ENCODE data around the gene SFMBT2.

SFMBT2 gene

DNA sequence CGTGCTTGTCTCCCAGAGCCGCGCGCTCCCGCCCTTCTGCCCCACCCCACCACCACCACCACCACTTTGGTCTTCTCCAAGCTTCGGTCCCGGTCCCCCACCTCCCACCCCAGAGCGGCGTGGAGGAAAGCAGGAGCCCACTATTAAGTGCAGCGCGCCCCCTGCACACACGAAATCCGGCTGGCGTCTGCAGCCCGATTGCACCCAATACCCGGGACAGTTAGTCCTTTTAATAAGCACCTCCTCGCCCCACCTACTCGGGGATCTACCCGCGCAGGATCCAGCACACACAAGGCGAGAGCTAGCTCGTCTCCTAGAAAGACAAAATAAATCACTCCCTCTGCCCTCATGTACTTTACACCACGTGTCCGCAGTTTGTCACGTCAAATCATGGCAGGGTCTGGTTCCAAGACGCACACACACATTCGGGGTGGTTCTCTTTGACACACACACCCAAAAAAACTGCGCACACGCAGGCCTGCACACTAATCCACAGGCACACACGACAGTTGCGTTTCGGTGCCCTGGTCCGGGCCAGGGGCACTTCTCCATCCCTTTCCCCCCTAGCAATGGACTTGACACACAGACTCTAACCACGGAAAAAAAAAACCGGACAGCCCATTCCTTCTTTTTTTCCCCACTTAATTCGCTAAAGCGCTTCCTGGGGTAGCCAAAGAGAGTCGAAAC, 1.6 kb downstream of the SFMBT2 start:
- H3K27me3 ChIP-seq (ENCODE audit: insufficient read depth, low read length), result peaks cover 79% of the 10 kb centered on the region
- peaks cover 8% of the 10 kb centered on the region; the same call in 1 of the 2 replicates for H3K4me1 ChIP-seq (ENCODE audit: insufficient read depth, low read length)
- H3K9ac ChIP-seq (ENCODE audit: low read depth, low read length), result no peak overlapping the region; the same call in 1 of the 2 replicates

GRCh38 chr10:7408291-7409044, 2.4 kb downstream of the SFMBT2 start:
- Histone ChIP-seq H3K9me3 (ENCODE audit: insufficient read depth, low read depth, low read length) (no peaks in the 10 kb centered on the region; the same call in 1 of the 2 replicates), H3K4me3 (ENCODE audit: low read length) (peak overlapping the region; percentile 74), H3K27me3 (ENCODE audit: insufficient read depth, low read length) (peaks cover 72% of the 10 kb centered on the region), H3K36me3 (ENCODE audit: insufficient read depth, low read depth, low read length) (no peaks in the 10 kb centered on the region), H3K9ac (ENCODE audit: low read depth, low read length) (peak overlapping the region; percentile 39; the same call in 1 of the 2 replicates), H3K4me1 (ENCODE audit: insufficient read depth, low read length) (peaks cover 8% of the 10 kb centered on the region; the same call in 1 of the 2 replicates), H3K27ac (ENCODE audit: low read length) (no peak overlapping the region)

More for the DNA sequence above, 1.6 kb downstream of the SFMBT2 start:
- Histone ChIP-seq H3K27ac (ENCODE audit: low read length) (no peak overlapping the region), H3K9me3 (ENCODE audit: insufficient read depth, low read depth, low read length) (no peaks in the 10 kb centered on the region; the same call in 1 of the 2 replicates), H3K36me3 (ENCODE audit: insufficient read depth, low read depth, low read length) (no peaks in the 10 kb centered on the region), H3K4me3 (ENCODE audit: low read length) (peak overlapping the region; percentile 74)

DNA sequence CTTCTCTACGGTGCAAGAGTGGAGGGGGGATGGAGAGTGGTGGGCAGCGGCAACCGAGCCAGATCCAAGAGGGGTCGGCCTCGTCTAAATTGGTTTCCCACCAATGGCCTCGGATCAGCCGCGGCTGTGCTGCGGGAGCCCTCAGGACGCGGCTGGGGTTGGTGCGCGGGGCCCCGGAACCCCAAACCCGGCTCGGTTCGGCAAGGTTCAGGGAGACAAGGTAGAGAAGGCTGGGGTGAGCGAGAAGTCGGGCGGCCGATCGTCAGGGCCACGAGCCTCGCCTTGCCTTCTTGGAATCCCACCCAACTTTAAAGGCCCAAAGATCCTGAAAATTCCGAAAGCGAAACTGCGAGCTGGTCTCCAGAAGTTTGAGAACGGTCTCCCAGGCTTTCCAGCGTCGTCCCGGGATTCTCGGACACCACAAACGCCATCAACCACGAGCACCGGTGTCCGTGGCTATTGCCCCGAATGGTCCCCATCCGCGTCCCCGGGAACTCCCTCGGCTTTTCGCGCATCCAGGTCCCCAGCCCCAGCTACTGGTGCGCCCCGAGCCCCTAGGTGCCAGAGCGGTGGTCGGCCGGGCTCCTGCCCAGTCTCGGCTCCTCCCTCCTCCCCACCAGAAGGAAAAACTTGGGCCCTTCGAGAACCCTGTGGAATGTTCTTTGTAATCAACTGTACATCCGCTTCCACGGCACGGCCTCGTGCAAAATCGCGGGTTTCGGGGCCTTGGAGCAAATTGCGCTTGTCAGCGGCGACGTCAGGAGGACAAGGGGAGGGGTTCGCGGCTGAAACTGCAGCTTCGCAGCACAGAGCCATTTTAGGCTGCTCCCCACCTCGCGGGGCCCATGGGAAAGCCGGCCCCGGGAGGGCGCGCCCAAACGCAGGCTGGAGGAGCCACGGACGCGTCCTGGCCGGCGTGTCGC, 3.2 kb downstream of the SFMBT2 start:
- H3K36me3 ChIP-seq (ENCODE audit: insufficient read depth, low read depth, low read length), result no peaks in the 10 kb centered on the region
- H3K27ac ChIP-seq (ENCODE audit: low read length), result no peak overlapping the region
- no peaks in the 10 kb centered on the region; the same call in 1 of the 2 replicates for H3K9me3 ChIP-seq (ENCODE audit: insufficient read depth, low read depth, low read length)
- peak overlapping the region; percentile 39; the same call in 1 of the 2 replicates for H3K9ac ChIP-seq (ENCODE audit: low read depth, low read length)
- peak overlapping the region; percentile 74 for H3K4me3 ChIP-seq (ENCODE audit: low read length)
- peaks cover 8% of the 10 kb centered on the region; the same call in 1 of the 2 replicates for H3K4me1 ChIP-seq (ENCODE audit: insufficient read depth, low read length)
- peaks cover 64% of the 10 kb centered on the region for H3K27me3 ChIP-seq (ENCODE audit: insufficient read depth, low read length)

DNA sequence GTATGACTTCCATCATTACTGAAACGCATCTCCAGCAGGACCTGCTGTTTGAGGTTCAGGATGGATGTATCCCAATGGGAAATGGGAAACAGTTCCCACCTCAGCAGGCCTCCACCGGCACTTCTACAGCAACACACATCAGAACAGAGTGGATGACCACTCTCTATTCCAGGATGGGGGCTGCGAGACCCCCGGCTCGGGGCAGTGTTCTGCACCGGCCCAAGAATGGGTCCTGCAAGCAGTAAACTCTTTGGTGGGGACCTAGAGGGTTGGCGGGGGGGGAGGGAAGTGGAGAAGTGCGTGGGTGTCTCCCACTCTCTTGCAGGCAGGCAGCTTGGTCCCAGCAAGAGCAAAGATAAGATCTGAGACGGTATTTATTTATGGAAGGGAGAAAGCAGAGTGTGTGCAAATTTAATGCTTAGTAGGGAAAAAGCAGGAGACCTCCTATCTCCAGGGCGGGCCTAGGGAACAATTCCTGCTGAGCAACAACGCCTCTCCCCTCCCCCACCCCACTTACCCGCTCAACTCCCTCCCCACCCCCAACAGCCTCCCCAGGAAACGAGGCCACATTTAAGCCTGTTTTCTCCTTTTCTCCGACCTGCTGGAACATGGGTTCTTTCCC, 4.0 kb downstream of the SFMBT2 start:
- H3K27me3 ChIP-seq (ENCODE audit: insufficient read depth, low read length), result peaks cover 56% of the 10 kb centered on the region
- no peak overlapping the region for H3K27ac ChIP-seq (ENCODE audit: low read length)
- H3K4me3 ChIP-seq (ENCODE audit: low read length), result peak overlapping the region; percentile 74
- 0 out of 2 replicates have a peak overlapping the region, but pooled peaks have one; percentile 39 for H3K9ac ChIP-seq (ENCODE audit: low read depth, low read length)
- no peaks in the 10 kb centered on the region for H3K36me3 ChIP-seq (ENCODE audit: insufficient read depth, low read depth, low read length)
- no peaks in the 10 kb centered on the region for H3K9me3 ChIP-seq (ENCODE audit: insufficient read depth, low read depth, low read length)
- H3K4me1 ChIP-seq (ENCODE audit: insufficient read depth, low read length), result peaks cover 8% of the 10 kb centered on the region; the same call in 1 of the 2 replicates

- no peak overlapping the region for H3K9ac ChIP-seq (ENCODE audit: low read depth, low read length)
- H3K36me3 ChIP-seq (ENCODE audit: insufficient read depth, low read depth, low read length), result no peaks in the 10 kb centered on the region
- no peak overlapping the region for H3K27ac ChIP-seq (ENCODE audit: low read length)
- no peak overlapping the region for H3K4me3 ChIP-seq (ENCODE audit: low read length)
- H3K27me3 ChIP-seq (ENCODE audit: insufficient read depth, low read length), result peaks cover 47% of the 10 kb centered on the region
- H3K4me1 ChIP-seq (ENCODE audit: insufficient read depth, low read length), result peaks cover 8% of the 10 kb centered on the region; the same call in 1 of the 2 replicates
- no peaks in the 10 kb centered on the region for H3K9me3 ChIP-seq (ENCODE audit: insufficient read depth, low read depth, low read length)
These were observed 5.2 kb downstream of the SFMBT2 start for GRCh38 chr10:7405637-7406036.

DNA sequence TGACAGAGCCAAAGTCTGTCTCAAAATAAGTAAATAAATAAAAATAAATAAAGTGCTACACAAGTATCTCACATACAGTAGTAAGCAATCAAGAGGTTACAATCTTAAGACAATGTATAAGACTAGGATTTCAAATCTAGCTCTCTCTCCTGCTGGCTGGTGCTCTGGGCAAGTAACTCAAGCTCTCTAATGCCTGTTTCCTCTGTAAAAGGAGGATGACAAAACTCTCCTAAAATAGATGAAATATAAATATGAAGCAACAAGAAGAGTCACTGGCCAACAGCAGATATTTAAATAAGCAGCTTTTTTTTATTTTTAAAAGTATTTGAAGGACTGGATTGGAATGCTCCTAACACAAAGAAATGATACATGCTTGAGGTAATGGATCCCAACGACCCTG, 7.2 kb downstream of the SFMBT2 start:
- H3K4me3 ChIP-seq (ENCODE audit: low read length), result no peak overlapping the region
- H3K27me3 ChIP-seq (ENCODE audit: insufficient read depth, low read length), result peaks cover 29% of the 10 kb centered on the region
- no peaks in the 10 kb centered on the region for H3K36me3 ChIP-seq (ENCODE audit: insufficient read depth, low read depth, low read length)
- no peak overlapping the region for H3K27ac ChIP-seq (ENCODE audit: low read length)
- no peak overlapping the region for H3K9ac ChIP-seq (ENCODE audit: low read depth, low read length)
- H3K9me3 ChIP-seq (ENCODE audit: insufficient read depth, low read depth, low read length), result no peaks in the 10 kb centered on the region
- H3K4me1 ChIP-seq (ENCODE audit: insufficient read depth, low read length), result peaks cover 8% of the 10 kb centered on the region; the same call in 1 of the 2 replicates

GRCh38 chr10:7401782-7402181, 9.1 kb downstream of the SFMBT2 start:
- H3K27me3 ChIP-seq (ENCODE audit: insufficient read depth, low read length), result peaks cover 11% of the 10 kb centered on the region
- peaks cover 7% of the 10 kb centered on the region; the same call in 1 of the 2 replicates for H3K4me1 ChIP-seq (ENCODE audit: insufficient read depth, low read length)
- H3K9me3 ChIP-seq (ENCODE audit: insufficient read depth, low read depth, low read length), result no peaks in the 10 kb centered on the region
- no peak overlapping the region for H3K9ac ChIP-seq (ENCODE audit: low read depth, low read length)
- H3K4me3 ChIP-seq (ENCODE audit: low read length), result no peak overlapping the region
- H3K36me3 ChIP-seq (ENCODE audit: insufficient read depth, low read depth, low read length), result no peaks in the 10 kb centered on the region
- no peak overlapping the region for H3K27ac ChIP-seq (ENCODE audit: low read length)

DNA sequence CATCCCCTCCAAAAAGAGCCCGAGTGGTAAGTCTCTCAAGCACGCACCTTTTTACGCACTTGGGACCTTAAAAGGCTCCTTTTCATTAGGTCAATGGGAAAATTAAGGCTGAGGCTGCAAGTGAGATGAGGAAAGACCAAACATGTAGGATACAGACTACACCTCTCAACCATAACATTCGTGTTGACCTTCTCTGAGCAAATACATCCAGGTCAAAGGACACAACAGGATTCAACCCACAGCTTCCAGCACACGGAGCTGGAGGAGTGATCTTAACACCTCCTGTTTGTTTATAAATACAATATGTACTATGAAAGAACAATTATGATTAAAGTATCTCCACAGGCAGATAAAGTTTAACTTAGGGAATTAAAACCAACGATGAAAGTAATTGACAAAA, 9.7 kb downstream of the SFMBT2 start:
- peaks cover 5% of the 10 kb centered on the region; the same call in 1 of the 2 replicates for H3K27me3 ChIP-seq (ENCODE audit: insufficient read depth, low read length)
- H3K4me3 ChIP-seq (ENCODE audit: low read length), result no peak overlapping the region
- H3K27ac ChIP-seq (ENCODE audit: low read length), result no peak overlapping the region
- H3K9ac ChIP-seq (ENCODE audit: low read depth, low read length), result no peak overlapping the region
- H3K9me3 ChIP-seq (ENCODE audit: insufficient read depth, low read depth, low read length), result no peaks in the 10 kb centered on the region
- 0 out of 2 replicates have a peak, but pooled peaks cover 3% of the 10 kb centered on the region for H3K4me1 ChIP-seq (ENCODE audit: insufficient read depth, low read length)
- no peaks in the 10 kb centered on the region for H3K36me3 ChIP-seq (ENCODE audit: insufficient read depth, low read depth, low read length)

GRCh38 chr10:7400068-7400715, 10.6 kb downstream of the SFMBT2 start:
- Histone ChIP-seq H3K27ac (ENCODE audit: low read length) (no peak overlapping the region), H3K36me3 (ENCODE audit: insufficient read depth, low read depth, low read length) (no peaks in the 10 kb centered on the region), H3K4me3 (ENCODE audit: low read length) (no peak overlapping the region), H3K4me1 (ENCODE audit: insufficient read depth, low read length) (0 out of 2 replicates have a peak, but pooled peaks cover 3% of the 10 kb centered on the region), H3K9me3 (ENCODE audit: insufficient read depth, low read depth, low read length) (no peaks in the 10 kb centered on the region), H3K27me3 (ENCODE audit: insufficient read depth, low read length) (no peaks in the 10 kb centered on the region), H3K9ac (ENCODE audit: low read depth, low read length) (no peak overlapping the region)

DNA sequence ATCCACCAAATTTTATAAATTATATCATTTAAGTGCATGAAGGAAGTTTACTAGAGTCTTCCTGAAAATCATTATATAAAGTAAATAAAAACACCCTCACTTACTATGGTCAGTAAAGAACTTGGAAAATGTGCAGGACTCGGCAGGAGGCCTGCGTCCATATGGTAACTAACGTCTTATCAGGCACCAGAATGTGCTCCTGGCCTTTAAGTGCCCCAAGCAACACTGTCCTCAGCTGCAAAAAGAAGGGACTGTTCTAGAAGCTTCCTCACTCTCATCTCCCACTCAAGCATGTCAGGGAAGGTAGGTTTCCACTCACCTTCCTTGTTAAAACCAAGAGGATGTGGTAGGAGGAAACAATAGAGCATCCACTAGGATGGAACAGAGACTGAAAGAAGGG, 11.3 kb downstream of the SFMBT2 start:
- Histone ChIP-seq H3K4me3 (ENCODE audit: low read length) (no peak overlapping the region), H3K27ac (ENCODE audit: low read length) (no peak overlapping the region), H3K27me3 (ENCODE audit: insufficient read depth, low read length) (no peaks in the 10 kb centered on the region), H3K9ac (ENCODE audit: low read depth, low read length) (no peak overlapping the region), H3K9me3 (ENCODE audit: insufficient read depth, low read depth, low read length) (no peaks in the 10 kb centered on the region), H3K36me3 (ENCODE audit: insufficient read depth, low read depth, low read length) (no peaks in the 10 kb centered on the region), H3K4me1 (ENCODE audit: insufficient read depth, low read length) (no peaks in the 10 kb centered on the region)
